Measurements from ENCODE around the gene KBTBD2.

DNA sequence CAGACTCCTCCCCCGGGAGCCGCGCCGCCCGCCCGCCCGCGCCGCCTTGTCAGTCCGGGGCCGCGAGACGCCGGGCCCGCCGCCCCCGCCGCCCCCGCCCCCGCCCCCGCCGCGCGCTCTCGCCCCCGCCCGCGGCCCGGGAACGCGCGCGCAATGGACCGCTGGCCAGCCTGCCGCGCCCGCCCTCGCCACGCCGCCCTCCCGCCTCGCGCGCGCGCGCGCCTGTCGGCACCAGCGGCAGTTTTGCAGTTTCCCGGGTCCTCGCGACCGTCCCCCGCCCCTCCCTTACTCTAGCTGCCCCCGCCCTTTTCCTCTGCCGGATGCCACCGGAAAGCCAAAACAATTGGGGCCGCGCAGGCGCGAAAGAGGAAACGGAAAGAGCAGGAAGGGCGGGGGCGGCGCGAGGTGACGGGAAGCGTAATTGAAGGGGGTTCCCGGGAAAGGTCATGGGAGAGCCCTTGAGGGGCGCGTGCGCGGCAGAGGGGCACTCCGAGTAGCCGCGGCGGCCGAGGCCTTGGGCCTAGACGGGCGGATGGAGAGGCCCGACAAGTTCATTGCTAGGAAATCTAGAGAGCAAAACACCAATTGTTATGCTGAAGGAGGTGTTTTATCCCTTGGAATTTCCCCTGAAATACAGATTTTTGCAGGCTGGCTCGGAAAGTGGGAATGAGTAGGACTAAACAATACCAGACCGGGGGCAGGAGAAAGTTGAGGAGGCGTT lies 400 bp upstream of the KBTBD2 start:
- TF ChIP-seq, protein P1, sequence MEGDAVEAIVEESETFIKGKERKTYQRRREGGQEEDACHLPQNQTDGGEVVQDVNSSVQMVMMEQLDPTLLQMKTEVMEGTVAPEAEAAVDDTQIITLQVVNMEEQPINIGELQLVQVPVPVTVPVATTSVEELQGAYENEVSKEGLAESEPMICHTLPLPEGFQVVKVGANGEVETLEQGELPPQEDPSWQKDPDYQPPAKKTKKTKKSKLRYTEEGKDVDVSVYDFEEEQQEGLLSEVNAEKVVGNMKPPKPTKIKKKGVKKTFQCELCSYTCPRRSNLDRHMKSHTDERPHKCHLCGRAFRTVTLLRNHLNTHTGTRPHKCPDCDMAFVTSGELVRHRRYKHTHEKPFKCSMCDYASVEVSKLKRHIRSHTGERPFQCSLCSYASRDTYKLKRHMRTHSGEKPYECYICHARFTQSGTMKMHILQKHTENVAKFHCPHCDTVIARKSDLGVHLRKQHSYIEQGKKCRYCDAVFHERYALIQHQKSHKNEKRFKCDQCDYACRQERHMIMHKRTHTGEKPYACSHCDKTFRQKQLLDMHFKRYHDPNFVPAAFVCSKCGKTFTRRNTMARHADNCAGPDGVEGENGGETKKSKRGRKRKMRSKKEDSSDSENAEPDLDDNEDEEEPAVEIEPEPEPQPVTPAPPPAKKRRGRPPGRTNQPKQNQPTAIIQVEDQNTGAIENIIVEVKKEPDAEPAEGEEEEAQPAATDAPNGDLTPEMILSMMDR (IDR thresholded peaks at IDR 0.05): peak in 1 of 6 experiments; percentile 2
- peak; percentile 95 to 96 for TF ChIP-seq POLR2AphosphoS5 (IDR thresholded peaks at IDR 0.05)
- TF ChIP-seq EP300 (IDR thresholded peaks at IDR 0.05): peak; percentile 49 to 96 (median 82)
- TF ChIP-seq POLR2A (IDR thresholded peaks at IDR 0.05): peak; percentile 18 to 89 (median 65)
